ENCODE data around the gene MGST1.

Gene MGST1

DNA sequence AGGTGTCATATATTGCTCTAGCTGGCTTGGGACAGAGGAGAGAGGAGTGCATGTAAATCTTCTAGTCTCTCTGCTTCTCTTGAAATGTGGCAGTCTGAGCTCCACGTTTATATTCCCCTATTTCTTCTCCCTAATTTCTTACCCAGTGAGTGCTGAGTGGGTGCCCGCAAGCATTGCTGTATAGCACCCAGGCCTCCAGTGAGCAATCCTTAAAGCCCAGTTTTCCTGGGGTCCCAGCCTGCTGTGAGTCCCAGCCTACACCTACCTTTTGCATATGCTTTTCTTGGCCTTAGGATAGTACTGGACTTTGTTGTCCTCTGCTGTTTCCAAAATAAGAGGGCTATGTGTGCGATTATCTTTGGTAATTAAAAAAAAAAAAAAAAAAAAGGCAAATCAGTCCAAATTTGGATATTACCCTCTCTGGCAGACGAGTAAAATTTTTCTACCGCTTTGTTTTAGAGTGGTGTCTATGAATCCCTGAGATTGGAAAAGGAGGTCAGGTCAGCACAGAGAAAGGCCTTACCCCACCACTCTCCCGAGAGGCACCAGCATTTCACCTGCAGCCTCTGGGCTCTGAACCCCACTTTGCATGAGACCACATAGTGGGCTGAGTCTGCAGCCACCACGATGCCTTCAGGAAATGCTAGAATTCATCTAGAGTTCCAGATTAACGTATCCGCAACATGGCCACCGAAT, 1.1 kb downstream of the MGST1 start:
- H4K91ac ChIP-seq (ENCODE audit: low read depth, low read length, poor library complexity) = no peak overlapping the region
- no peak overlapping the region for H2BK15ac ChIP-seq (ENCODE audit: low read length)
- no peaks in the 10 kb centered on the region for H3K9me3 ChIP-seq (replicated peaks in 1 of 2; ENCODE audit: control insufficient read depth in 2 of 2, insufficient read depth in 1 of 2, low read depth in 1 of 2, low read length in 2 of 2)
- no peak overlapping the region for H2BK5ac ChIP-seq (ENCODE audit: low read length)
- peak overlapping the region; percentile 64 for H3K4me2 ChIP-seq (ENCODE audit: insufficient read depth, low read length, poor library complexity, severe bottlenecking)
- H2BK12ac ChIP-seq (ENCODE audit: low read length) = no peak overlapping the region
- peak overlapping the region; percentile 78 for H3K9ac ChIP-seq (ENCODE audit: low read depth, low read length, poor library complexity)
- no peak for DNase-seq (ENCODE audit: low spot score)
- peak overlapping the region; percentile 95 for H3K27ac ChIP-seq (replicated peaks; ENCODE audit: low read length)
- no peak overlapping the region for H3K23ac ChIP-seq (ENCODE audit: low read depth, low read length, poor library complexity)
- peaks cover 7 to 32% of the 10 kb centered on the region in 2 donors for H3K4me1 ChIP-seq (ENCODE audit: control insufficient read depth in 2 of 2, insufficient read depth in 1 of 2, low read depth in 1 of 2, low read length in 2 of 2)
- peak overlapping the region; percentile 36 for H2AK5ac ChIP-seq (ENCODE audit: low read depth, low read length)
- H3K18ac ChIP-seq (ENCODE audit: low read length) = no peak overlapping the region
- H3K36me3 ChIP-seq (replicated peaks in 1 of 2; ENCODE audit: control insufficient read depth in 2 of 2, insufficient read depth in 2 of 2, low read length in 2 of 2) = peaks cover 3 to 4% of the 10 kb centered on the region in 2 donors
- no CpG with 5 or more reads among the region's 10 CpGs for WGBS, 2 donors (ENCODE audit: extremely low coverage in 2 of 2, insufficient read length in 2 of 2, insufficient replicate concordance in 1 of 2)
- no peak overlapping the region for H3K4ac ChIP-seq (ENCODE audit: low read length)
- H3K79me1 ChIP-seq (ENCODE audit: low read depth, low read length) = no peaks in the 10 kb centered on the region
- no peak overlapping the region for H2BK120ac ChIP-seq (ENCODE audit: low read depth, low read length)
- H4K8ac ChIP-seq (ENCODE audit: low read depth, low read length) = no peak overlapping the region
- no peaks in the 10 kb centered on the region for H3K27me3 ChIP-seq (ENCODE audit: control insufficient read depth in 3 of 3, insufficient read depth in 3 of 3, low read depth in 1 of 3, low read length in 3 of 3)
- H3K14ac ChIP-seq (ENCODE audit: low read length) = no peak overlapping the region
- peak overlapping the region; percentile 84 for H2AFZ ChIP-seq (ENCODE audit: low read length)
- H3K4me3 ChIP-seq (ENCODE audit: low read length in 2 of 2) = peak overlapping the region; percentile 50 to 90

DNA sequence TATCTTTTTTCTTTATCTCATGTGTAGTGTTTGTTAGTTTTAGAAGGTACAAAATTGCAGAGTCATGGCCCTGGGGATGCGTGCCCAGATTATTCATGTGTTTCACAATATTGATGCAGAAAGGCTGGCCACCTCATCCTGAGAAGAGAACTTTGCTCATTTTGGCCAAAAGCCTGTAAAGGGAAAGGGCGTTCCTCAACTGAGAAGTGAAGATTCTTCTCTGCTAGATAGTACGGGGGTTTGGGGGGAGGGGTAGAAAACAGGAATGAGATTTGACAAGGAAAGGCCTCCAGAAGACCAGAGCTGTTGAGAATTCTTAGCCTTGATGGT, 1.7 kb downstream of the MGST1 start:
- H3K9ac ChIP-seq (ENCODE audit: low read depth, low read length, poor library complexity) = peak overlapping the region; percentile 78
- no peak overlapping the region for H3K4ac ChIP-seq (ENCODE audit: low read length)
- H2BK12ac ChIP-seq (ENCODE audit: low read length) = no peak overlapping the region
- H2BK120ac ChIP-seq (ENCODE audit: low read depth, low read length) = no peak overlapping the region
- no peaks in the 10 kb centered on the region for H3K9me3 ChIP-seq (replicated peaks in 1 of 2; ENCODE audit: control insufficient read depth in 2 of 2, insufficient read depth in 1 of 2, low read depth in 1 of 2, low read length in 2 of 2)
- no peak overlapping the region for H3K14ac ChIP-seq (ENCODE audit: low read length)
- peak overlapping the region; percentile 24 for H2AFZ ChIP-seq (ENCODE audit: low read length)
- H3K23ac ChIP-seq (ENCODE audit: low read depth, low read length, poor library complexity) = no peak overlapping the region
- H4K91ac ChIP-seq (ENCODE audit: low read depth, low read length, poor library complexity) = no peak overlapping the region
- peak overlapping the region; percentile 26 for H3K27ac ChIP-seq (replicated peaks; ENCODE audit: low read length)
- peak overlapping the region; percentile 64 for H3K4me2 ChIP-seq (ENCODE audit: insufficient read depth, low read length, poor library complexity, severe bottlenecking)
- no CpG with 5 or more reads among the region's 3 CpGs for WGBS, 2 donors (ENCODE audit: extremely low coverage in 2 of 2, insufficient read length in 2 of 2, insufficient replicate concordance in 1 of 2)
- H3K4me3 ChIP-seq (ENCODE audit: low read length in 2 of 2) = peak overlapping the region; percentile 50 to 90
- DNase-seq (ENCODE audit: low spot score) = no peak
- no peaks in the 10 kb centered on the region for H3K27me3 ChIP-seq (ENCODE audit: control insufficient read depth in 3 of 3, insufficient read depth in 3 of 3, low read depth in 1 of 3, low read length in 3 of 3)
- no peaks in the 10 kb centered on the region for H3K79me1 ChIP-seq (ENCODE audit: low read depth, low read length)
- H3K18ac ChIP-seq (ENCODE audit: low read length) = peak overlapping the region; percentile 27
- peaks cover 7 to 31% of the 10 kb centered on the region in 2 donors for H3K4me1 ChIP-seq (ENCODE audit: control insufficient read depth in 2 of 2, insufficient read depth in 1 of 2, low read depth in 1 of 2, low read length in 2 of 2)
- no peak overlapping the region for H4K8ac ChIP-seq (ENCODE audit: low read depth, low read length)
- peaks cover 3 to 4% of the 10 kb centered on the region in 2 donors for H3K36me3 ChIP-seq (replicated peaks in 1 of 2; ENCODE audit: control insufficient read depth in 2 of 2, insufficient read depth in 2 of 2, low read length in 2 of 2)
- no peak overlapping the region for H2AK5ac ChIP-seq (ENCODE audit: low read depth, low read length)
- no peak overlapping the region for H2BK5ac ChIP-seq (ENCODE audit: low read length)
- no peak overlapping the region for H2BK15ac ChIP-seq (ENCODE audit: low read length)

DNA sequence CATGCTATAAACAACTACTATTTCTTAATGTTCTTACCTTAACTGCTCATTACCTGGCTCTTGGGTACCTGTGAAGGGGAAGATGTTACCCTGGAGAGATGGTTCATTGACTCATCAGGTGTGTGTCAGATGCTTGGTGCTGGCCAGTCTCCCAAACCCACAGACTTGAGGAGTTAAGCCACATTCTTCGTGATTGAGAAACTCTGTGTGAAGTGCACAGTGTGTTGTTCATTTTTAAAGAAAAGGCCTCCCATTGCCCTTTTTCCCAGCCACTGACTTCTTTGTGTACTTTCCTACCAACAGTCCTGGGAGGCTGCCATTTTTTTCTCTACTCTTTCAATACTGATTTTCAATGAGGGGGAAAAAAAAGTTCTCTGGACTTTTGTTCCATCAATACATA, 3.2 kb downstream of the MGST1 start:
- Histone ChIP-seq H2BK12ac (ENCODE audit: low read length) (no peak overlapping the region), H3K4me2 (ENCODE audit: insufficient read depth, low read length, poor library complexity, severe bottlenecking) (peak overlapping the region; percentile 26), H3K27ac (replicated peaks; ENCODE audit: low read length) (peak overlapping the region; percentile 45), H3K36me3 (replicated peaks in 1 of 2; ENCODE audit: control insufficient read depth in 2 of 2, insufficient read depth in 2 of 2, low read length in 2 of 2) (peaks cover 8 to 20% of the 10 kb centered on the region in 2 donors), H3K23ac (ENCODE audit: low read depth, low read length, poor library complexity) (no peak overlapping the region), H4K8ac (ENCODE audit: low read depth, low read length) (no peak overlapping the region), H2AFZ (ENCODE audit: low read length) (peak overlapping the region; percentile 37), H2BK120ac (ENCODE audit: low read depth, low read length) (no peak overlapping the region), H3K4me1 (ENCODE audit: control insufficient read depth in 2 of 2, insufficient read depth in 1 of 2, low read depth in 1 of 2, low read length in 2 of 2) (peaks cover 7 to 19% of the 10 kb centered on the region in 2 donors), H2BK15ac (ENCODE audit: low read length) (no peak overlapping the region), H3K9me3 (replicated peaks in 1 of 2; ENCODE audit: control insufficient read depth in 2 of 2, insufficient read depth in 1 of 2, low read depth in 1 of 2, low read length in 2 of 2) (no peaks in the 10 kb centered on the region), H3K14ac (ENCODE audit: low read length) (no peak overlapping the region), H2BK5ac (ENCODE audit: low read length) (no peak overlapping the region), H3K9ac (ENCODE audit: low read depth, low read length, poor library complexity) (no peak overlapping the region), H3K79me1 (ENCODE audit: low read depth, low read length) (peaks cover 2% of the 10 kb centered on the region), H4K91ac (ENCODE audit: low read depth, low read length, poor library complexity) (no peak overlapping the region), H3K18ac (ENCODE audit: low read length) (no peak overlapping the region), H3K4ac (ENCODE audit: low read length) (no peak overlapping the region), H2AK5ac (ENCODE audit: low read depth, low read length) (no peak overlapping the region), H3K27me3 (ENCODE audit: control insufficient read depth in 3 of 3, insufficient read depth in 3 of 3, low read depth in 1 of 3, low read length in 3 of 3) (no peaks in the 10 kb centered on the region), H3K4me3 (ENCODE audit: low read length in 2 of 2) (no peak overlapping the region)
- WGBS, 2 donors (ENCODE audit: extremely low coverage in 2 of 2, insufficient read length in 2 of 2, insufficient replicate concordance in 1 of 2) = no CpG with 5 or more reads among the region's 1 CpG
- DNase-seq (ENCODE audit: low spot score) = peak; percentile 32

DNA sequence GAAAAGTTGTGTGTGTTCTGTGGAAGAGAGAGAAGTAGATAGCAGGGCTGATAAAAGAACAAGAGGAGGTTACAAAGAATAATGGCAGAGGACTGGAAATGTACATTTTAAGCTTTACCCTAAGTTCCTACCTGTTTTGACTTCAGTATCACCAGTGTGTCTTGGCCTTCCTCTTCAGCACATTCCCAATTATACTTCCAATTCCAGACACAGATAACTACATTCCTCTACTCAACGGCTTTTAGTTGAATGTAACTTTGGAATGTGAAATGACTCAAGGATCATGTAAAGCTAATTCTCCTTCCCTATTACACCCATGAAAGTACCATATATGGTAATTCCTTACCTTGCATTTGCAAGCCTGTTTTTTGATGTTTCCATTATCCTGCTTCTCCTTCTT, 5.0 kb downstream of the MGST1 start:
- Histone ChIP-seq H2BK15ac (ENCODE audit: low read length) (no peak overlapping the region), H3K23ac (ENCODE audit: low read depth, low read length, poor library complexity) (no peak overlapping the region), H2AK5ac (ENCODE audit: low read depth, low read length) (no peak overlapping the region), H3K18ac (ENCODE audit: low read length) (no peak overlapping the region), H4K8ac (ENCODE audit: low read depth, low read length) (no peak overlapping the region), H2AFZ (ENCODE audit: low read length) (no peak overlapping the region), H3K4me1 (ENCODE audit: control insufficient read depth in 2 of 2, insufficient read depth in 1 of 2, low read depth in 1 of 2, low read length in 2 of 2) (peaks cover 5 to 17% of the 10 kb centered on the region in 2 donors), H3K9me3 (replicated peaks in 1 of 2; ENCODE audit: control insufficient read depth in 2 of 2, insufficient read depth in 1 of 2, low read depth in 1 of 2, low read length in 2 of 2) (no peaks in the 10 kb centered on the region), H2BK5ac (ENCODE audit: low read length) (no peak overlapping the region), H2BK120ac (ENCODE audit: low read depth, low read length) (no peak overlapping the region), H3K27ac (replicated peaks; ENCODE audit: low read length) (no peak overlapping the region), H4K91ac (ENCODE audit: low read depth, low read length, poor library complexity) (no peak overlapping the region), H3K36me3 (replicated peaks in 1 of 2; ENCODE audit: control insufficient read depth in 2 of 2, insufficient read depth in 2 of 2, low read length in 2 of 2) (peaks cover 11 to 38% of the 10 kb centered on the region in 2 donors), H2BK12ac (ENCODE audit: low read length) (no peak overlapping the region), H3K4me2 (ENCODE audit: insufficient read depth, low read length, poor library complexity, severe bottlenecking) (no peak overlapping the region), H3K4me3 (ENCODE audit: low read length in 2 of 2) (no peak overlapping the region), H3K27me3 (ENCODE audit: control insufficient read depth in 3 of 3, insufficient read depth in 3 of 3, low read depth in 1 of 3, low read length in 3 of 3) (no peaks in the 10 kb centered on the region), H3K79me1 (ENCODE audit: low read depth, low read length) (peaks cover 2% of the 10 kb centered on the region), H3K9ac (ENCODE audit: low read depth, low read length, poor library complexity) (no peak overlapping the region), H3K14ac (ENCODE audit: low read length) (no peak overlapping the region), H3K4ac (ENCODE audit: low read length) (no peak overlapping the region)
- no peak for DNase-seq (ENCODE audit: low spot score)
- WGBS, 2 donors (ENCODE audit: extremely low coverage in 2 of 2, insufficient read length in 2 of 2, insufficient replicate concordance in 1 of 2) = no CpG with 5 or more reads among the region's 1 CpG

All from neuronal stem cell (in vitro differentiated cells).